GM12874 (cell line): ENCODE measurements around the gene RUNX2.

ENCODE experiments used
- CTCF ChIP-seq: IDR thresholded peaks from 2 replicates; pipeline ENCODE4 v1.5.1; 2011; ENCODE audit warnings: low read depth, mild to moderate bottlenecking, control low read depth, low read length, moderate library complexity; ENCODE audit not compliant: insufficient read depth

Gene RUNX2

GRCh38 chr6:45558858-45559257 is 230.7 kb downstream of the RUNX2 start:
- TF ChIP-seq CTCF, result no peak

GRCh38 chr6:45562171-45562570 is 234.0 kb downstream of the RUNX2 start:
- no peak for TF ChIP-seq CTCF

- no peak for TF ChIP-seq CTCF
Observed at GRCh38 chr6:45563041-45563440, 234.9 kb downstream of the RUNX2 start.

- no peak for TF ChIP-seq CTCF
Observed at GRCh38 chr6:45563844-45564243, 235.7 kb downstream of the RUNX2 start.

GRCh38 chr6:45566882-45567281 is 238.8 kb downstream of the RUNX2 start:
- TF ChIP-seq CTCF, result no peak

- TF ChIP-seq CTCF, result no peak
Observed at GRCh38 chr6:45567879-45568278, 239.7 kb downstream of the RUNX2 start.

GRCh38 chr6:45568626-45569025 is 240.5 kb downstream of the RUNX2 start:
- no peak for TF ChIP-seq CTCF
